Fibroblast of lung (primary cell): ENCODE measurements around the gene UBAP2.

ENCODE experiments used
- CTCF ChIP-seq, 2 donors: IDR thresholded peaks in 1 of 2; conservative IDR thresholded peaks in 1 of 2; 1 replicate in 1 of 2; 2 replicates in 1 of 2; pipeline ENCODE4 v1.5.1; 2011 to 2012; ENCODE audit warnings: low read length in 2 of 2, control low read depth in 1 of 2, inconsistent platforms in 1 of 2, low read depth in 1 of 2, mild to moderate bottlenecking in 1 of 2
- EZH2 ChIP-seq: IDR thresholded peaks from 2 replicates; pipeline ENCODE4 v1.5.1; 2012; ENCODE audit warnings: low read length, control low read depth, mild to moderate bottlenecking; ENCODE audit errors: missing control alignments

- TF ChIP-seq CTCF (conservative IDR thresholded peaks at IDR 0.05 in 1 of 2, IDR thresholded peaks at IDR 0.05 in 1 of 2; ENCODE audit: low read depth in 1 of 2, low read length in 2 of 2): no peak
- TF ChIP-seq EZH2: no peak
Measured at GRCh38 chr9:33972698-33973097, 76.0 kb downstream of the UBAP2 start.
